Transverse colon (tissue), 4 donors: ENCODE results near the gene FTSJ1. TPM values are rescaled to one million over a fixed set of nuclear protein-coding genes. Genes with fewer than 3 reads are reported as not detected.

Experiments
- DNase-seq: peaks from one replicate; pipeline ENCODE4 v3.0.0-alpha.2; 2019
- H3K27ac ChIP-seq, 4 donors: fragments of 200-600 bp; sonication (generic); 2 replicates each; pipeline ENCODE4 v1.5.1; 2016 to 2018; ENCODE audit warnings: inconsistent platforms in 4 of 4
- H3K27me3 ChIP-seq: fragments of 200-600 bp; sonication (generic); 2 replicates; pipeline ENCODE4 v1.5.1; 2017; ENCODE audit warnings: inconsistent platforms
- H3K36me3 ChIP-seq, 4 donors: fragments of 200-600 bp; sonication (generic); 2 replicates each; pipeline ENCODE4 v1.5.1; 2017 to 2019; ENCODE audit warnings: inconsistent platforms in 4 of 4
- H3K4me1 ChIP-seq, 4 donors: fragments of 200-600 bp; sonication (generic); 2 replicates each; pipeline ENCODE4 v1.5.1; 2017 to 2020; ENCODE audit warnings: inconsistent platforms in 4 of 4
- H3K4me3 ChIP-seq, 4 donors: fragments of 200-600 bp; sonication (generic); 1 replicate in 1 of 4; 2 replicates in 3 of 4; pipeline versions ENCODE4 v1.5.1 to v1.6.1; 2017 to 2019; ENCODE audit warnings: inconsistent platforms in 4 of 4
- H3K9me3 ChIP-seq, 2 donors: fragments of 200-600 bp; sonication (generic); 2 replicates each; pipeline ENCODE4 v1.5.1; 2017 to 2019; ENCODE audit warnings: inconsistent platforms in 2 of 2
- EP300 ChIP-seq: sonication (generic); formaldehyde crosslinking; IDR thresholded peaks from one replicate; pipeline ENCODE4 v1.6.1; 2017; ENCODE audit warnings: antibody characterized with exemption, low read depth
- POLR2A ChIP-seq: fragments of 450-650 bp; IDR thresholded peaks from one replicate; pipeline ENCODE4 v1.6.1; 2016; ENCODE audit warnings: antibody characterized with exemption, mild to moderate bottlenecking, moderate library complexity
- POLR2AphosphoS5 ChIP-seq, 3 donors: sonication (generic); formaldehyde crosslinking; IDR thresholded peaks; one replicate each; pipeline ENCODE4 v1.6.1; 2016; ENCODE audit warnings: antibody characterized with exemption in 3 of 3
- WGBS, 2 donors: methylation state at CpG; one replicate each; pipeline ENCODE4 v1.1.5; 2018; ENCODE audit warnings: low coverage in 1 of 2; 5-methylcytosine and 5-hydroxymethylcytosine counted together
- in situ Hi-C, 4 donors: fragments of 200-750 bp; cut with MboI; loops; one replicate each; pipeline versions ENCODE4 v1.15.0 to v1.15.1; 2017; ENCODE audit warnings: low sequenced_read_pairs in 3 of 4, low pct_ligation_motif_present in 1 of 4, low pct_unique_long_range_greater_than_20kb in 1 of 4
- intact Hi-C: fragments of 100-400 bp; cut with DNase I; formaldehyde crosslinking; loops from one replicate; pipeline ENCODE4 v1.15.1; 2023; ENCODE audit warnings: low total_unique reads
- total RNA-seq, 4 donors: library from RNA; depleted of rRNA; stranded (reverse); fragments of >200 nt; gene quantifications; one replicate each; pipeline ENCODE4 v1.1.0, GENCODE V29; 2016
- TF ChIP-seq, protein P1 (sequence below), 5 experiments: fragments of 200-600 bp in 3 of 5; fragments of 450-650 bp in 2 of 5; sonication (generic) in 3 of 5; IDR thresholded peaks; 1 replicate in 2 of 5; 2 replicates in 3 of 5; pipeline ENCODE4 v1.5.1; 2016 to 2017; ENCODE audit warnings: antibody characterized with exemption in 5 of 5, inconsistent platforms in 3 of 5, mild to moderate bottlenecking in 2 of 5, moderate library complexity in 1 of 5

Gene FTSJ1
- total RNA-seq, 4 donors from 2014 or later: 15.3 to 33.2 (median 31.1) TPM

DNA sequence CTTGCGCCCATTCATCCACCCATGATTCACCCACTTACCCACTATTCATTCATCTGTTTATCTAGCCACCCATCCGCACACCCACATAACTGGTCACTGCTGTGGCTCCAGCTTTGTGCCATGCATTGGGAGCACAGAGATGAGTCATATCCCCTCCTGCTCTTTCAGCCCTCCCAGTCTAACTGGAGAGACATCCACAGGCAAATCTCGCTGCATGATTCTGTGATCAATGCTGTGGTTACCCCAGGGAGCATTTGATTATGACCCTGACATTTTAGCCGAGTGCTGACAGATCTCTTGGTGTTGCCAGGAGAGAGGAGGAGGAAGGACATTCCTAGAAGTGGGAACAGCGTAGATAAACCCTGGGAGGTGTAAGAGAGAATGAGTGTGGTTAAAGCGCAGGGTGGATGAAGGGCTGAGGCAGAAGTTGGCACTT lies 22.4 kb downstream of the FTSJ1 start:
- no peaks in the 10 kb centered on the region for H3K9me3 ChIP-seq
- TF ChIP-seq EP300 (no peak), POLR2AphosphoS5 (IDR thresholded peaks at IDR 0.05) (no peak), POLR2A (no peak)
- TF ChIP-seq, protein P1, sequence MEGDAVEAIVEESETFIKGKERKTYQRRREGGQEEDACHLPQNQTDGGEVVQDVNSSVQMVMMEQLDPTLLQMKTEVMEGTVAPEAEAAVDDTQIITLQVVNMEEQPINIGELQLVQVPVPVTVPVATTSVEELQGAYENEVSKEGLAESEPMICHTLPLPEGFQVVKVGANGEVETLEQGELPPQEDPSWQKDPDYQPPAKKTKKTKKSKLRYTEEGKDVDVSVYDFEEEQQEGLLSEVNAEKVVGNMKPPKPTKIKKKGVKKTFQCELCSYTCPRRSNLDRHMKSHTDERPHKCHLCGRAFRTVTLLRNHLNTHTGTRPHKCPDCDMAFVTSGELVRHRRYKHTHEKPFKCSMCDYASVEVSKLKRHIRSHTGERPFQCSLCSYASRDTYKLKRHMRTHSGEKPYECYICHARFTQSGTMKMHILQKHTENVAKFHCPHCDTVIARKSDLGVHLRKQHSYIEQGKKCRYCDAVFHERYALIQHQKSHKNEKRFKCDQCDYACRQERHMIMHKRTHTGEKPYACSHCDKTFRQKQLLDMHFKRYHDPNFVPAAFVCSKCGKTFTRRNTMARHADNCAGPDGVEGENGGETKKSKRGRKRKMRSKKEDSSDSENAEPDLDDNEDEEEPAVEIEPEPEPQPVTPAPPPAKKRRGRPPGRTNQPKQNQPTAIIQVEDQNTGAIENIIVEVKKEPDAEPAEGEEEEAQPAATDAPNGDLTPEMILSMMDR (IDR thresholded peaks at IDR 0.05): no peak
- no peaks in the 10 kb centered on the region for H3K27me3 ChIP-seq
- H3K36me3 ChIP-seq: no peaks in the 10 kb centered on the region
- WGBS, 2 donors: 76% methylated on average over 6 of the region's 6 CpGs; no CpG with 5 or more reads in 1 of the 2 donors
- H3K4me3 ChIP-seq: no peak overlapping the region
- no peaks in the 10 kb centered on the region for H3K4me1 ChIP-seq
- no peak overlapping the region for H3K27ac ChIP-seq
- intact Hi-C loops: no loop called here
- no peak for DNase-seq
- in situ Hi-C loops: loop anchor here in 2 of 4 donors (25.0 kb wide), 1 partner anchor 411 kb away; no protein-coding TSS in a partner anchor

DNA sequence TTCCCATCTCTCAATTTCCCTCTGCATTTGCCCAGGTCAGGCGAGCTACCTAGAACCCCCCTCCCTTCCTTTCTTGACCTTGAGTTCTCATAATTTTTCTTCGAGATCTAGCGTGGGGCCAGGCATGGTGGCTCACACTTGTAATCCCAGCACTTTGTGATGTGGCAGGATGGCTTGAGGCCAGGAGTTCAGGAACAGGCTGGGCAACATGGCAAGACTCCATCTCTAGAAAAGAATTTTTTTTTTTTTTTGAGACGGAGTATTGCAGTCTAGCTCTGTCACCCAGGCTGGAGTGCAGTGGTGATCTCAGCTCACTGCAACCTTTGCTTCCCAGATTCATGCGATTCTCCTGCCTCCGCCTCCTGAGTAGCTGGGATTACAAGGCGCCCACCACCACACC lies 28.3 kb downstream of the FTSJ1 start:
- Histone ChIP-seq H3K4me1 (peaks cover 0 to 5% (median 2%) of the 10 kb centered on the region in 4 donors), H3K4me3 (no peak overlapping the region), H3K27ac (no peak overlapping the region), H3K36me3 (no peaks in the 10 kb centered on the region), H3K27me3 (no peaks in the 10 kb centered on the region), H3K9me3 (no peaks in the 10 kb centered on the region)
- intact Hi-C loops (no loop called here), in situ Hi-C loops (no loop called here)
- TF ChIP-seq POLR2A: no peak
- TF ChIP-seq, protein P1 (IDR thresholded peaks at IDR 0.05): no peak
- TF ChIP-seq POLR2AphosphoS5 (IDR thresholded peaks at IDR 0.05): no peak
- no peak for TF ChIP-seq EP300
- 82% methylated on average over 7 of the region's 7 CpGs; no CpG with 5 or more reads in 1 of the 2 donors for WGBS, 2 donors
- no peak for DNase-seq

DNA sequence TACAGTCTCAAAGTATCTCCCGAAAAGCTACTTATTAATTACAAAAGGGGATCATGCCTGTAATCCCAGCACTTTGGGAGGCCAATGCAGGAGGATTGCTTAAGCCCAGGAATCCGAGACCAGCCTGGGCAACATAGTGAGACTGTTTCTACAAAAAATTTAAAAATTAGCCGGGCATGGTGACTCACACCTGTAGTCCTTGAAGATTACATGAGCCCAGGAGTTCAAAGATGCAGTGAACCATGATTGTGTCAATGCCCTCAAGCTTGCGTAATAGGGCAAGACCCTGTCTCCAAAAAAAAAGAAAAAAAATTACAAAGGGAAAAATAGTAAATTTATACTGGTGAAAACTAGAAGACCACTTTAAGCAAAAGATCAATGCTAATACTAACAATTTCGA lies 29.5 kb downstream of the FTSJ1 start:
- no peaks in the 10 kb centered on the region for H3K36me3 ChIP-seq
- in situ Hi-C loops: no loop called here
- H3K9me3 ChIP-seq: no peaks in the 10 kb centered on the region
- H3K4me3 ChIP-seq: no peak overlapping the region
- no peak overlapping the region for H3K27ac ChIP-seq
- no peak for TF ChIP-seq EP300
- TF ChIP-seq POLR2A: no peak
- TF ChIP-seq, protein P1 (IDR thresholded peaks at IDR 0.05): no peak
- no peak for TF ChIP-seq POLR2AphosphoS5 (IDR thresholded peaks at IDR 0.05)
- no peak for DNase-seq
- H3K27me3 ChIP-seq: no peaks in the 10 kb centered on the region
- WGBS, 2 donors: 60 to 82% methylated on average over 1 to 5 of the region's 5 CpGs
- peaks cover 0 to 9% (median 2%) of the 10 kb centered on the region in 4 donors for H3K4me1 ChIP-seq
- intact Hi-C loops: no loop called here

DNA sequence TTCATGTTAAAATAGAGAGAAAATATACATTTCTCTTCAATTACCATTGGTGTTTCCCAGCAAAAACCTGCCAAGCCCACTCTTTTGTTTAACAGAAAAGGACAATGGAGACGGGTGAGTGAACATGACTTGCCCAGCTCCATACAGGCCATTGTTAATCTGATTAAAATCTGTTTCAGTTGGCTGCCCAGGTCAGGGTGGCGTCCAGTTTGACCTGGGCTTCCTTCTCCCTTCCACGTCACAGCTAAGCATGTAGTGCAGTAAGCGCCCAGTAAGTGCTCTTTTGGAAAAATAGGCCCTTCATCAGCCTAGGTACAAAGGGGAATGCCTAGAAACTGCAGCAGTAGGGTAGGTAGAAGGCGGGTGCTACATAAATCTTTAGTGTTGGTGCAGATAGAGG lies 31.2 kb downstream of the FTSJ1 start:
- DNase-seq: no peak
- 80% methylated on average over 5 of the region's 5 CpGs; no CpG with 5 or more reads in 1 of the 2 donors for WGBS, 2 donors
- no peak for TF ChIP-seq EP300
- no peak for TF ChIP-seq POLR2A
- TF ChIP-seq, protein P1 (IDR thresholded peaks at IDR 0.05): no peak
- TF ChIP-seq POLR2AphosphoS5 (IDR thresholded peaks at IDR 0.05): no peak
- H3K27me3 ChIP-seq: no peaks in the 10 kb centered on the region
- no peaks in the 10 kb centered on the region for H3K9me3 ChIP-seq
- in situ Hi-C loops (no loop called here), intact Hi-C loops (no loop called here)
- peaks cover 0 to 9% (median 2%) of the 10 kb centered on the region in 4 donors for H3K4me1 ChIP-seq
- no peak overlapping the region for H3K4me3 ChIP-seq
- H3K27ac ChIP-seq: no peak overlapping the region
- no peaks in the 10 kb centered on the region for H3K36me3 ChIP-seq
